GM12892 (cell line): ENCODE measurements around the gene TRIP12.
"Not testable (repeated sequence)": the region's sequence is repeated elsewhere in the genome, so short reads cannot be mapped to it uniquely, and the experiment has no call there.

Experiments
- DNase-seq: peaks from one replicate; pipeline ENCODE4 v3.0.0; 2011; ENCODE audit not compliant: insufficient read length
- FAIRE-seq: peaks from 2 replicates; lab custom pipeline; 2011; peaks lifted over from hg19 to GRCh38; lab: Jason Lieb, UNC
- POLR2A ChIP-seq: IDR thresholded peaks from 2 replicates; pipeline ENCODE4 v1.6.1; 2011; ENCODE audit warnings: low read depth, low read length, control low read depth
- POLR2AphosphoS5 ChIP-seq: IDR thresholded peaks from 2 replicates; pipeline ENCODE4 v1.6.1; 2011; ENCODE audit warnings: low read depth, low read length, control low read depth
- TAF1 ChIP-seq: IDR thresholded peaks from 2 replicates; pipeline ENCODE4 v1.6.1; 2011; ENCODE audit warnings: low read depth, mild to moderate bottlenecking, control low read depth, low read length, borderline replicate concordance

The TRIP12 gene

DNA sequence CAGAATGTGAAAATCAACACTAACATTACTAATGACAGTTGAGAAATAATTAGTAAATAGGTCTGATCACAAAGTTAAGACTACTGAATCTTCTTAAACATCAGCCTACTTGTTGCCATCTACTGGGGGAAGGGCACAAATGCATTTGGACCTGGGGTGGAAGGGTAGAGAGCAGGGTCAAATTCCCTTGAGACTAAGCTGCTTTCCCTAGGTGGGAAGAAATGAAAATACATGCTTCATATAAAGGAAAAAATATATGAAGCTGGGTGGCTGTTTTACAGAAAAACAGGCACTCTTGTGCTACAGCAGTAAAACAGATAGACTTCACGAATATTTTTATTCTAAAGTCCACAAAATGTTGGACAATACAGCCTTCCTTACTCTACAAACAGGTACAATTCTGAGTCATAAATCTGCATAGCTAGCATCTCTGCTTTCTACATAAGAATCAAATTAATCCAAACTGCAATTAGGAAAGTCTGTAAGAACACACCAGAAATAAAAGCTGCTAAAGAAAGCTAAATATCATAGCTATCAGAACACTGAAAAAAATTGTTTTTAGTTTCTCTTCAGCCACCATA lies 10.9 kb downstream of the TRIP12 start:
- DNase-seq (no peak), FAIRE-seq (peak; percentile 92)
- TF ChIP-seq POLR2A (no peak), POLR2AphosphoS5 (no peak), TAF1 (no peak)

DNA sequence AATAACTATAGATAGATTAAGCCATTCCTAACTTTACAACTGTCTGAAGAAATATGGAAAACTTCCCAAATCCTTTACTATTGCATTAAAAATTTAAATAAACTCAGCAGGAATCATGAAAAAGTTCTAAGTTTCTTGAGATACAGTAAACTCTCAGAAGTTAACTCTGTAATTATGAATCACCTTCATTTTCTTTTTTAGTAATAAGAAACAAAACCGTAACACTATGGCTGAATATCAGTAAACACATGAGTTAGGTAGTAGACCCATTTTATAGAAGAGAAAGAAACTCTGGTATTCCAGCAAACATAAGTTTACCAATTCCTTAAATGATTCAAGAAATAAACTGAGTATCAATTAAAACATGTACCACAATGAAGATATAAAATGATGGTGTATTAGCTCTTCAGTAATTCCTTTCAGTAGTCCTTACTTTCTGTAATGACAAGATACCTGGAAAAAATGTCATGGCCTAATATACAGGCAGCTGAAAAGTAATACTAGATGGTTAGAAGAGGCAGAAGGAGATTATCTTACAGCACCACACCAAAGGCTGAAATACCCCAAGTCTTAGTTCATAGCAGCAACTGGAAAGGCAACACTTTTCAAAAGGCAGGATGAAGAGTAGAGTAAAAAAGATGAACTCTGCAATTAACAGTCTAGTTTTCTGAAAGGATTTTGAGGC lies 11.5 kb downstream of the TRIP12 start:
- DNase-seq: no peak
- FAIRE-seq: peak; percentile 51
- no peak for TF ChIP-seq POLR2AphosphoS5
- no peak for TF ChIP-seq TAF1
- TF ChIP-seq POLR2A: no peak

DNA sequence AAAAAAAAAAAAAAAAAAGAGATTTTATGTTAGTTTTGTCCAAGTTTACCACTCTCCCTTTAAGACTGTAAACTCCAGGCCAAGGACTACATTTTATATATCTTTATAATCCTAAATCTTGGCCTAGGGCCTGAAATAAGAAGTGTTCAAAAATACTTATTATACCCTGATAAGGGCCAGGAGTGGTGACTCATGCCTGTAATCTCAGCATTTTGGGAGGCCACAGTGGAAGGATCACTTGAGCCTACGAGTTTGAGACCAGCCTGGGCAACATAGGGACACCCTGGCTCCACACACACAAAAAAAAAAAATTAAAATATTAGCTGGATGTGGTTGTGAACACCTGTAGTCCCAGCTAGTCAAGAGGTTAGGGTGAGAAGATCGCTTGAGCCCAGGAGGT lies 12.7 kb downstream of the TRIP12 start:
- TF ChIP-seq POLR2A (no peak), POLR2AphosphoS5 (no peak), TAF1 (no peak)
- no peak for DNase-seq
- no peak for FAIRE-seq

DNA sequence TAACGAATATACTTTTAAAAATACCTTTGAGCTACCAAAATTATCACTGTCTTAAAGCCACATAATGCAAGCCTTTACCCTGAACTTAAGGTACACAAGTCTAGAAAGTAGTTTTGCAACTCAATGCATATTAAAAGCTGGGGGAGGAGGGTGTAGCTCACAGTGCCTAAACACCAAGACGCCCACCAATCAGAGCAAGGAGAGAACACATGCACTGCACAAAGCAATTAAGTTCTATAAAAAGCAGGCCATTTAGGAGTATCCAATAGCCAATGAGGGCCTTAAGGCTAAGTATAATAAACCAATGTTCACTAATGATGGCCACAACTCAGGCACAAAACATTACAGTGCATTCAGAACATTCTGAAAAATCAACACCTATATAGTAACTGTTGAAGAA lies 16.2 kb downstream of the TRIP12 start:
- FAIRE-seq (no peak), DNase-seq (no peak)
- TF ChIP-seq TAF1: no peak
- no peak for TF ChIP-seq POLR2A
- TF ChIP-seq POLR2AphosphoS5: no peak

DNA sequence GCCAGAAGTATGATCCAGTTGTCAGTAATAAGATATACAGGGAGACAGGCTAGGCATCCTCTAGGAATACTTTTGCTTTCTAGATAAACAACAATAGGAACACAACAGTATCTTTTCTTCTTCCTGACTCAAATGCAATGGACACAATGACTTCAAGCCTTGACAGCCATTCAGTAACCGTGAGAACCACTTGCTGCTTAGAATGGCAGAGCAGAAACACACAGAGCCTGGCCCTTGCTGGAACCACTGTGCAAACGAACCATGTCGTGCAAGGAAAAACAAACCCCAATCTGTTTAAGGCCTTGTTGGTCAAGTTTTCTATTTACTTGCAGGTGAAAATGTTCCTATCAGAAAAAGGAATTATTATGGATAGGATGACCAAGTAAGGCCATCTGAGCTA lies 18.8 kb downstream of the TRIP12 start:
- no peak for TF ChIP-seq POLR2AphosphoS5
- TF ChIP-seq TAF1: no peak
- no peak for TF ChIP-seq POLR2A
- no peak for FAIRE-seq
- DNase-seq: no peak

DNA sequence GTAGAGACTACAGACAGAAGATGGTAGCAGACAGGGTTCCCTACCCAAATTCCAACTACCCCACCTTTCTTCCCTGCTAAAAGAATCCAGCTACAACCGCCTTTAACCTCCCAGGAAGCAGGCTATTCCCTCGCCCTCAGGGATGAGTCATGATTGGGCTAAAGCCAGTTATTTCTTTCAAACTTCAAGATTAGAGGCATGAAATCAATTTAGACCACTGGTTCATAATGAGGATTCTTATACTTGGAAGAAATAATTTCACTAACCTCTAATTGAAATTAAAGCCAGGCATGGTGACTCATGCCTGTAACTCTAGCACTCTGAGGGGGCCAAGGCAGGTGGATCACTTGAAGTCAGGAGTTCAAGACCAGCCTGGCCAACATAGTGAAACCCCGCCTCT lies 20.0 kb downstream of the TRIP12 start:
- DNase-seq (no peak), FAIRE-seq (no peak)

DNA sequence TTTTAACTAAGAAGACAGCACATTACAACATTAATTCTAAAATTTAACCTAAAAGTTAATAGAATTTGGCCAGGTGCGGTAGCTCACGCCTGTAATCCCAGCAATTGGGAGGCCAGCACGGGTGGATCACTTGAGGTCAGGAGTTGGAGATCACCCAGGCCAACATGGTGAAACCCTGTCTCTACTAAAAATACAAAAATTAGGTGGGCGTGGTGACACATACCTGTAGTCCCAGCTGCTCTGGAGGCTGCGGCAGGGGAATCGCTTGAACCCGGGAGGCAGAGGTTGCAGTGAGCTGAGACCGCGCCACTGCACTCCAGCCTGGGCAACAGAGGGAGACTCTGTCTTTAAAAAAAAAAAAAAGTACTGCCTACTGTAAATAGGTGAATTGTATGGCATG lies 21.3 kb downstream of the TRIP12 start:
- FAIRE-seq, DNase-seq: not testable (repeated sequence)

More for the DNA sequence above, 20.0 kb downstream of the TRIP12 start:
- no peak for TF ChIP-seq TAF1
- no peak for TF ChIP-seq POLR2A
- TF ChIP-seq POLR2AphosphoS5: no peak

DNA sequence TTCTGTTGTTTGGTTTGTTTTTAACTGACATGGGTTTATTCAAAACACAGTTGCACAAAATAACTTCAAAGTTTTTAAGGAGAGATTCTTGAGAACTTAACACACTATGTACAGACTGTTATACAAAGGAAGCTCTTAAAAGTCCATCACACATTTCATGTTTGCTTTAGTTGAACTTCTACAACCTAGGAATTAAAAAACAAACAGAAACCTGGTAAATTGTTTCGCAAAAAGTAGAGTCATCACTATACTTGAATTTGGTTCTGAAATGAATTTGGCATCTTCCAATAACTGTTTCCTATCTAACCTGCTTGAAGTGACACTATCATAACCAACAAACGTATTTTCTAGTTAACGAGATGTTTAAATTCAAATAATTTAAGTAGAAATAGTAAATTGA lies 21.8 kb downstream of the TRIP12 start:
- FAIRE-seq (peak; percentile 21), DNase-seq (no peak)
- TF ChIP-seq POLR2A (no peak), TAF1 (no peak)

DNA sequence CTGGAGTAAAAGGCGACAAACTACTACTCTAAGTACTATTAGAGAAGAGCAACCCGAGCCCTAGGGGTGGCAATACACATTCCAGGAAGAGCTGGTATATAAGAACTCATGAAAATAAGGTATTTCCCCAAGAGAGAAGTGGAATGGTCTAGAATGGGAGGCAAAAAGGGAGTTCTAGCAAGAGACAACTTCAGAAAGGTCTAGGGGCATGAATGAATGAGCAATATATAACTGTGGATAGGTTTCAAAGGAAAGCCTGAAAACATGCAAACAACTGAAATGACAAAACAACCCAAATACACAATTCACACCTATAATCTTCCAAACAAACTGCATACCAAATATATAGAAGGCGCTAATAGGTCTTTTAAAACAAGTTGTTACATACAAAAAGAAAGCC lies 22.2 kb downstream of the TRIP12 start:
- no peak for TF ChIP-seq POLR2AphosphoS5
- TF ChIP-seq TAF1: no peak
- TF ChIP-seq POLR2A: no peak
- FAIRE-seq: no peak

DNA sequence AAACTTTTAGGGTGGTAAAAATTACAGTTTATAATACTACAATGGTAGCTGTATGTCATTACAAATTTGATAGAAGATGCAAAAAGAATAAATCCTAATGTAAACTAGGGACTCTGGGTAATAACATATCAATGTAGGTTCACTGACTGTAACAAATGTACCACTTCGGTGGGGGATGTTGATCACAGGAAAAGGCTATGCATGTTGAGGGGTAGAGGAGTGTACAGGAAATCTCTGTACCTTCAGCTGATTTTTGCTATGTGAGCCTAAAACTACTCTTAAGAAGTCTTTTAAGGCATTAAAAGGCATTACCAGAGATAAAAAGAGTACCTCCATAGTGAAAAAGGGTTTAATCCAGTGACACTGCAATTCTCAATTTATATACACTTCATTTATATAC lies 25.0 kb downstream of the TRIP12 start:
- FAIRE-seq: no peak
- no peak for DNase-seq
- TF ChIP-seq POLR2AphosphoS5 (no peak), POLR2A (no peak), TAF1 (no peak)

More for the DNA sequence above, 22.2 kb downstream of the TRIP12 start:
- DNase-seq: no peak

DNA sequence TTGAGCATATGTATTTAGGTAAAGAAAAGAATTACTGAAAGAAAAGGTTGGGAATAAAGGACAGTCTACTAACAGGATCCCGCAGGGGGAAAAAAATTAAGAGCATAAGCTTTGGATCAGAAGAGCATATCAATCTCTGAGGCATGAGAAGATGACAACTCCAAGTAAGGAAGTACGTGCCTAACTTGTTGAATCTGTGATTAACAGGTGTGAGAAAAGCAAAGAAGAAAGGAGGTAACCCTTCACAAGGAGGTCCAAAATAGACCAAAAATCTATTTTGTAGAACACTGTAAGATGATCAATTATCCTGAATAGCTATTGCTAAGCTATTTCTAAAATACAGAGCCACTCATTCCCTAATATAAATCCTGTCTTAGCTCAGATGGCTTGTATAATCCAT lies 32.8 kb downstream of the TRIP12 start:
- TF ChIP-seq POLR2AphosphoS5: no peak
- no peak for TF ChIP-seq TAF1
- TF ChIP-seq POLR2A: no peak
- FAIRE-seq (peak; percentile 44), DNase-seq (no peak)

DNA sequence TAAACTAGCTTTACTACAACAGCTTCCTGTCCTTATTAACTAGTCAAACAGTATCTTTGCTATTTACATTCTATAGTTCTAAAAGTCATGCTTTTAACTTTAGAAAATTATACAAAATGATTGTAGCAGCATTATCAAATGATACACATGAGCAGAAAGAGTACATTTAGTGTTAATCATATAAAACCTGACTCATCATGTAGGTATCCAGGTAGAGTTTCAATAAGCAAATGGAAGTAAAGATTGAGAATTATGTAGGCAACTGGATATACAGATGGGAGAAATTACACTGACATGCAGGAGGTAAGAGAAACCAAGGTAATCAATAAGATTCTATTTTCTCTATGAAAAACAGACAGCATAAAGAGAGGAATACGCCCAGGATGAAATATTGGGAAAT lies 33.8 kb downstream of the TRIP12 start:
- TF ChIP-seq POLR2A: no peak
- no peak for TF ChIP-seq POLR2AphosphoS5
- no peak for TF ChIP-seq TAF1
- DNase-seq (no peak), FAIRE-seq (no peak)
